A673 (cell line): ENCODE measurements around the gene FAM163A. TPM values are rescaled to one million over a fixed set of nuclear protein-coding genes. Genes with fewer than 3 reads are reported as not detected.

ENCODE experiments used
- BruUV-seq: library from RNA; stranded (reverse); fragments of 400-500 nt; replicated peaks from 2 replicates; lab custom pipeline; 2021; lab: Mats Ljungman, UMichigan
- CTCF ChIA-PET: fragments of 300-600 bp; sonication (Branson Sonifier 250); formaldehyde crosslinking; loops from one replicate; lab custom pipeline; 2022; ENCODE audit warnings: antibody characterized with exemption; lab: Charles Lee
- POLR2A ChIA-PET: fragments of 300-600 bp; sonication (Branson Sonifier 250); formaldehyde crosslinking; loops from one replicate; lab custom pipeline; 2022; ENCODE audit warnings: antibody characterized with exemption; ENCODE audit not compliant: low non-redundant PET; lab: Charles Lee
- DNase-seq: peaks from one replicate; pipeline ENCODE4 v3.0.0-alpha.2; 2015; ENCODE audit warnings: low spot score
- H3K27ac ChIP-seq: fragments of 200-600 bp; sonication (generic); 2 replicates; pipeline ENCODE4 v1.5.1; 2016; ENCODE audit warnings: mixed run types, low read depth, mild to moderate bottlenecking, mixed read lengths, antibody characterized with exemption, low read length; ENCODE audit not compliant: poor library complexity, severe bottlenecking
- H3K27me3 ChIP-seq: fragments of 200-600 bp; sonication (generic); replicated peaks from 2 replicates; pipeline ENCODE4 v1.6.1; 2017; ENCODE audit warnings: mixed run types, low read depth, mild to moderate bottlenecking, mixed read lengths, antibody characterized with exemption, low read length; ENCODE audit not compliant: insufficient read depth, poor library complexity
- H3K36me3 ChIP-seq: fragments of 200-600 bp; sonication (generic); 2 replicates; pipeline ENCODE4 v1.6.1; 2016; ENCODE audit warnings: mixed run types, mild to moderate bottlenecking, mixed read lengths, antibody characterized with exemption, low read length; ENCODE audit not compliant: insufficient read depth, poor library complexity, severe bottlenecking
- H3K4me1 ChIP-seq: fragments of 200-600 bp; sonication (generic); 2 replicates; pipeline ENCODE4 v1.6.1; 2017; ENCODE audit warnings: mixed run types, mild to moderate bottlenecking, mixed read lengths, antibody characterized with exemption, low read length; ENCODE audit not compliant: insufficient read depth, poor library complexity, severe bottlenecking
- H3K4me3 ChIP-seq: fragments of 200-600 bp; sonication (generic); 2 replicates; pipeline ENCODE4 v1.5.1; 2016; ENCODE audit warnings: low read depth, mixed run types, mild to moderate bottlenecking, mixed read lengths, low read length; ENCODE audit not compliant: poor library complexity, severe bottlenecking
- H3K9me3 ChIP-seq: fragments of 200-600 bp; sonication (generic); 2 replicates; pipeline ENCODE4 v1.6.1; 2016; ENCODE audit warnings: mixed run types, low read depth, mild to moderate bottlenecking, mixed read lengths, antibody characterized with exemption, low read length; ENCODE audit not compliant: poor library complexity, severe bottlenecking
- CTCF ChIP-seq: fragments of 300-800, 200-600 bp; sonication (generic); conservative IDR thresholded peaks from 2 replicates; pipeline ENCODE4 v1.5.1; 2017; ENCODE audit warnings: low read depth, mild to moderate bottlenecking, antibody characterized with exemption, low read length, moderate library complexity, mixed read lengths
- EZH2 ChIP-seq: fragments of 200-600 bp; sonication (generic); IDR thresholded peaks from 2 replicates; pipeline ENCODE4 v1.6.1; 2017; ENCODE audit warnings: borderline replicate concordance, low read depth, mild to moderate bottlenecking, mixed read lengths, antibody characterized with exemption, low read length; ENCODE audit not compliant: poor library complexity, severe bottlenecking
- intact Hi-C: fragments of 100-400 bp; cut with micrococcal nuclease; formaldehyde crosslinking; loops from one replicate; pipeline ENCODE4 v1.10.0; 2022; ENCODE audit not compliant: unreplicated experiment
- total RNA-seq: library from RNA; stranded (reverse); gene quantifications from 2 replicates; pipeline ENCODE4 v1.2.3, GENCODE V29; 2021

Gene FAM163A
- total RNA-seq, 1 experiment from 2014 or later, result not detected

GRCh38 chr1:179744401-179745130 is 1.5 kb downstream of the FAM163A start:
- CTCF ChIA-PET, result no interaction called here
- Histone ChIP-seq H3K27me3 (peaks cover 90% of the 10 kb centered on the region), H3K36me3 (no peaks in the 10 kb centered on the region), H3K4me3 (no peak overlapping the region), H3K4me1 (peaks cover 11% of the 10 kb centered on the region), H3K9me3 (no peaks in the 10 kb centered on the region), H3K27ac (no peak overlapping the region)
- DNase-seq, result no peak
- BruUV-seq, result no TSS peak
- TF ChIP-seq EZH2 (no peak), CTCF (no peak)
- POLR2A ChIA-PET, result no interaction called here
- intact Hi-C loops, result no loop called here

DNA sequence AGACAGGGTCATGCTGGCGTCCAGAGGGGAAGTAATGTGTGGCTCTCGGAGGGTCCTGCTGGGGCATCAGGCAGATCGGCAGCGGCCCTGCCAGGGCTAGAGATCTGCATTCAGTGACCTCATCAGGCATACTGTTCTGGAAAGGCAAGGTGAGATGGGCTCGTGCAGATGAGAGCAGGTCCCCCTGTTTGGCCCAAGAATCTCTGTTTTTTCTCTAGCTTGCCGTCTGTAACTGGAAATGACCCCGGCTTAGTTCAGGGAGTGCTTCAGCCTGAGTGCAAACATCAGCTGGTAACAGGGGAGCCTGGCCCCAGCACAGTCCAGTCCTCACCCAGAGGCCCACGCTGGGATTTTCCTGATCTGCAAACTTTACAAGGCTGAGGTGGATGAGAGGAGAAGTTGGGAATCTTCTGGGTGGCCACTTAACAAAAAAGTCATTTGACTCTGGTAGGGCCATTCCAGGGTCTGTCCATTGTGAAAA is 2.1 kb downstream of the FAM163A start:
- Histone ChIP-seq H3K27ac (no peak overlapping the region), H3K27me3 (peaks cover 84% of the 10 kb centered on the region), H3K9me3 (no peaks in the 10 kb centered on the region), H3K4me1 (peaks cover 11% of the 10 kb centered on the region), H3K36me3 (no peaks in the 10 kb centered on the region), H3K4me3 (no peak overlapping the region)
- DNase-seq, result no peak
- CTCF ChIA-PET, result no interaction called here
- no TSS peak for BruUV-seq
- POLR2A ChIA-PET, result no interaction called here
- TF ChIP-seq EZH2, result no peak
- no peak for TF ChIP-seq CTCF
- intact Hi-C loops, result no loop called here

DNA sequence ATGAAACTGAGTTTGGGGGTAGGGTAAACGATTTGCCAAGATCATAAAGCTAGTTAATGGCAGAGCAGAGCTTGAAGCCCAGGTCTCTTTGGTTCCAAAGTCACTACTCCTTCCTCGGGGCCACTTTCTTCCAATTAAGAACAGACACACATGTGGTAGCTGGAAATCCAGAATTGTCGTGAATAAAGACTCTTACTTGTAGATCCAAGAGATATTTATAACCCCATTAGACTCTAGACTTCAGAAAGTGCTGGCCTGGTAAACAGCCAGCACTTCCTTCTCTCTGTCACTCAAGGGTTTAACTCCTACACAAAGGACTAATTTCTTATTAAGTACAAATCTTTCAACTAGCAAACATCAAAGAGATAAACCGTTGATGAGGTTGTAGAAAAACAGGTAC is 2.7 kb downstream of the FAM163A start:
- H3K4me3 ChIP-seq, result no peak overlapping the region
- intact Hi-C loops, result no loop called here
- peaks cover 11% of the 10 kb centered on the region for H3K4me1 ChIP-seq
- CTCF ChIA-PET, result no interaction called here
- no peaks in the 10 kb centered on the region for H3K36me3 ChIP-seq
- H3K27me3 ChIP-seq, result peaks cover 78% of the 10 kb centered on the region
- POLR2A ChIA-PET, result no interaction called here
- no peak for DNase-seq
- H3K9me3 ChIP-seq, result no peaks in the 10 kb centered on the region
- BruUV-seq, result no TSS peak
- no peak overlapping the region for H3K27ac ChIP-seq
- no peak for TF ChIP-seq EZH2
